OCI-LY7 (cell line): ENCODE results near the gene XRCC3. TPM values are rescaled to one million over a fixed set of nuclear protein-coding genes. Genes with fewer than 3 reads are reported as not detected.

ENCODE experiments used
- BruUV-seq: library from RNA; stranded (reverse); fragments of 400-500 nt; replicated peaks from 2 replicates; lab custom pipeline; 2021; lab: Mats Ljungman, UMichigan
- CTCF ChIA-PET: fragments of 300-600 bp; sonication (Branson Sonifier 250); formaldehyde crosslinking; loops from one replicate; lab custom pipeline; 2022; ENCODE audit warnings: antibody characterized with exemption; ENCODE audit not compliant: unreplicated experiment; lab: Charles Lee
- POLR2A ChIA-PET: fragments of 300-600 bp; sonication (Branson Sonifier 250); formaldehyde crosslinking; loops from one replicate; lab custom pipeline; 2022; ENCODE audit warnings: antibody characterized with exemption; lab: Charles Lee
- DNase-seq: peaks from one replicate; pipeline ENCODE4 v3.0.0-alpha.2; 2015; ENCODE audit warnings: low spot score
- H2AFZ ChIP-seq: fragments of 200-600 bp; sonication (generic), shearing (Covaris generic); 2 replicates; pipeline ENCODE4 v1.6.1; 2014; ENCODE audit warnings: mild to moderate bottlenecking, antibody characterized with exemption, low read length, moderate library complexity
- H3K27ac ChIP-seq: fragments of 200-600 bp; sonication (generic); 2 replicates; pipeline ENCODE4 v1.5.1; 2014; ENCODE audit warnings: mixed run types, low read depth, mild to moderate bottlenecking, moderate library complexity, low read length, inconsistent platforms; ENCODE audit not compliant: poor library complexity, severe bottlenecking
- H3K36me3 ChIP-seq: fragments of 200-600 bp; sonication (generic); 2 replicates; pipeline ENCODE4 v1.6.1; 2014; ENCODE audit warnings: mild to moderate bottlenecking, antibody characterized with exemption, low read length, moderate library complexity, mixed read lengths; ENCODE audit not compliant: insufficient read depth
- H3K4me1 ChIP-seq: fragments of 200-600 bp; sonication (generic); 2 replicates; pipeline ENCODE4 v1.5.1; 2014; ENCODE audit warnings: mild to moderate bottlenecking, low read length; ENCODE audit not compliant: insufficient read depth, poor library complexity, severe bottlenecking
- H3K4me2 ChIP-seq: fragments of 200-600 bp; sonication (generic); 2 replicates; pipeline ENCODE4 v1.6.1; 2014; ENCODE audit warnings: mild to moderate bottlenecking, low read length
- H3K4me3 ChIP-seq: fragments of 200-600 bp; sonication (generic); 2 replicates; pipeline ENCODE4 v1.5.1; 2014; ENCODE audit warnings: mild to moderate bottlenecking, low read depth, low read length; ENCODE audit not compliant: poor library complexity, severe bottlenecking
- H3K79me2 ChIP-seq: fragments of 200-600 bp; sonication (generic); 2 replicates; pipeline ENCODE4 v1.6.1; 2016; ENCODE audit warnings: low read depth, mild to moderate bottlenecking, low read length, moderate library complexity, mixed read lengths; ENCODE audit not compliant: insufficient read depth
- H3K9me2 ChIP-seq: fragments of 200-600 bp; sonication (generic); 2 replicates; pipeline ENCODE4 v1.6.1; 2016; ENCODE audit warnings: mild to moderate bottlenecking, low read length, mixed read lengths; ENCODE audit not compliant: insufficient read depth
- H3K9me3 ChIP-seq: fragments of 200-600 bp; sonication (generic); 2 replicates; pipeline ENCODE4 v1.6.1; 2014; ENCODE audit warnings: mild to moderate bottlenecking, mixed run types, low read length, mixed read lengths
- H4K20me1 ChIP-seq: fragments of 200-600 bp; sonication (generic); 2 replicates; pipeline ENCODE4 v1.6.1; 2014; ENCODE audit warnings: mild to moderate bottlenecking, antibody characterized with exemption, low read length, moderate library complexity, mixed read lengths; ENCODE audit not compliant: insufficient read depth
- CTCF ChIP-seq: fragments of 200-600 bp; sonication (generic); conservative IDR thresholded peaks from 2 replicates; pipeline ENCODE4 v1.5.1; 2014; ENCODE audit warnings: mild to moderate bottlenecking, antibody characterized with exemption, low read length, moderate library complexity, mixed read lengths
- EZH2phosphoT487 ChIP-seq: fragments of 200-600 bp; sonication (generic); IDR thresholded peaks from 2 replicates; pipeline ENCODE4 v1.6.1; 2018; ENCODE audit warnings: low read depth, borderline replicate concordance, mild to moderate bottlenecking, mixed run types, antibody characterized with exemption, low read length, moderate library complexity, mixed read lengths
- intact Hi-C: fragments of 100-400 bp; cut with micrococcal nuclease; formaldehyde crosslinking; loops from one replicate; pipeline ENCODE4 v1.10.0; 2022; ENCODE audit not compliant: unreplicated experiment
- total RNA-seq, 2 experiments: library from RNA; depleted of rRNA in 1 of 2; stranded (reverse); fragments of >200 nt in 1 of 2; shearing (Covaris generic) in 1 of 2; gene quantifications; 2 replicates each; pipeline ENCODE4 v1.2.3, GENCODE V29; 2014 to 2022

XRCC3 gene
- total RNA-seq, 2 experiments from 2014 or later, result 83.3 to 130 TPM

- POLR2A ChIA-PET, result no interaction called here
- no peak for DNase-seq
- H4K20me1 ChIP-seq, result no peaks in the 10 kb centered on the region
- no TSS peak for BruUV-seq
- H3K27ac ChIP-seq, result no peak overlapping the region
- H2AFZ ChIP-seq, result no peak overlapping the region
- TF ChIP-seq EZH2phosphoT487 (no peak), CTCF (no peak)
- H3K4me3 ChIP-seq, result no peak overlapping the region
- no peaks in the 10 kb centered on the region for H3K4me1 ChIP-seq
- no peaks in the 10 kb centered on the region for H3K36me3 ChIP-seq
- no peaks in the 10 kb centered on the region for H3K9me3 ChIP-seq
- H3K4me2 ChIP-seq, result no peak overlapping the region
- CTCF ChIA-PET, result no interaction called here
- H3K79me2 ChIP-seq, result no peaks in the 10 kb centered on the region
- H3K9me2 ChIP-seq, result no peaks in the 10 kb centered on the region
- intact Hi-C loops, result no loop called here
Observed at GRCh38 chr14:103755060-103755459, 39.8 kb upstream of the XRCC3 start.

GRCh38 chr14:103753774-103754173 lies 38.5 kb upstream of the XRCC3 start:
- CTCF ChIA-PET, result no interaction called here
- H4K20me1 ChIP-seq, result no peaks in the 10 kb centered on the region

More at GRCh38 chr14:103753774-103754173, 38.5 kb upstream of the XRCC3 start:
- no TSS peak for BruUV-seq
- Histone ChIP-seq H3K4me3 (no peak overlapping the region), H3K79me2 (no peaks in the 10 kb centered on the region), H3K36me3 (no peaks in the 10 kb centered on the region), H3K9me2 (no peaks in the 10 kb centered on the region), H3K9me3 (no peaks in the 10 kb centered on the region), H3K27ac (no peak overlapping the region), H2AFZ (no peak overlapping the region), H3K4me1 (peaks cover 10% of the 10 kb centered on the region), H3K4me2 (no peak overlapping the region)
- POLR2A ChIA-PET, result interaction anchor here (0.6 kb wide), 1 partner anchor 26 kb away, joined by 3 read pairs; no protein-coding TSS in a partner anchor
- intact Hi-C loops, result no loop called here
- no peak for DNase-seq
- TF ChIP-seq CTCF (no peak), EZH2phosphoT487 (no peak)
